NCI-H2107 (cell line): ENCODE data around the gene RSL1D1.
"Not testable (repeated sequence)": the region's sequence is repeated elsewhere in the genome, so short reads cannot be mapped to it uniquely, and the experiment has no call there.

Experiments
- DNase-seq: peaks from one replicate; lab custom pipeline; 2025; lab: John Stamatoyannopoulos, UW

RSL1D1 gene

GRCh38 chr16:11797166-11797956, 54.0 kb downstream of the RSL1D1 start, which contains the start of gene ZC3H7A:
Gene ZC3H7A (minus strand): TSS chr16:11797258. CDS start chr16:11782354, 14,904 bp downstream.
- DNase-seq: peak; percentile 90

- DNase-seq: no peak
These were observed 54.8 kb downstream of the RSL1D1 start for GRCh38 chr16:11796227-11797165.

GRCh38 chr16:11795887-11796226, 55.5 kb downstream of the RSL1D1 start:
- no peak for DNase-seq

- no peak for DNase-seq
These were observed 56.1 kb downstream of the RSL1D1 start for GRCh38 chr16:11794996-11795886.

GRCh38 chr16:11794447-11794846, 56.9 kb downstream of the RSL1D1 start:
- no peak for DNase-seq

GRCh38 chr16:11793840-11794239, 57.5 kb downstream of the RSL1D1 start:
- no peak for DNase-seq

- peak; percentile 92 for DNase-seq
These were observed 58.7 kb downstream of the RSL1D1 start for GRCh38 chr16:11792410-11793241.

- no peak for DNase-seq
These were observed 60.1 kb downstream of the RSL1D1 start for GRCh38 chr16:11791144-11791828.

GRCh38 chr16:11788914-11789313, 62.4 kb downstream of the RSL1D1 start:
- DNase-seq: no peak

- DNase-seq: not testable (repeated sequence)
These were observed 66.3 kb downstream of the RSL1D1 start for GRCh38 chr16:11784980-11785599.

- DNase-seq: not testable (repeated sequence)
These were observed 67.0 kb downstream of the RSL1D1 start for GRCh38 chr16:11784381-11784780.

- no peak for DNase-seq
These were observed 67.3 kb downstream of the RSL1D1 start for GRCh38 chr16:11784038-11784369.
